Measurements from ENCODE around the gene CUL5. TPM values are rescaled to one million over a fixed set of nuclear protein-coding genes. Genes with fewer than 3 reads are reported as not detected.

CUL5 gene
- total RNA-seq, 1 experiment from 2014 or later: 37.7 TPM

GRCh38 chr11:107988397-107989158 is 20.1 kb upstream of the CUL5 start:
- Histone ChIP-seq H3K4me1 (ENCODE audit: insufficient read depth, low read length) (peaks cover 6% of the 10 kb centered on the region; the same call in 1 of the 2 replicates), H2AFZ (ENCODE audit: low read length) (no peak overlapping the region), H2BK5ac (ENCODE audit: insufficient read length, low read length) (no peak overlapping the region), H3K27me3 (ENCODE audit: insufficient read depth, low read length) (no peaks in the 10 kb centered on the region), H3K14ac (ENCODE audit: insufficient read depth, low read length) (no peak overlapping the region), H2BK15ac (ENCODE audit: low read depth, low read length) (no peak overlapping the region), H3K23me2 (ENCODE audit: insufficient read length, low read depth, low read length, poor library complexity, severe bottlenecking) (peaks cover 2% of the 10 kb centered on the region), H3K4me2 (ENCODE audit: insufficient read depth, insufficient read length, low read length) (no peak overlapping the region), H3K79me2 (ENCODE audit: insufficient read depth, low read length) (no peaks in the 10 kb centered on the region), H4K91ac (ENCODE audit: insufficient read length, low read depth, low read length) (no peak overlapping the region), H3K9ac (ENCODE audit: extremely low read depth, insufficient read length, low read length) (no peak overlapping the region), H3T11ph (ENCODE audit: low read length) (no peak overlapping the region), H3K56ac (ENCODE audit: insufficient read length, low read depth, low read length) (no peak overlapping the region), H4K8ac (replicated peaks; ENCODE audit: insufficient read length, low read depth, low read length) (no peak overlapping the region), H2BK120ac (ENCODE audit: low read depth, low read length, poor library complexity, severe bottlenecking) (no peak overlapping the region), H3K23ac (ENCODE audit: insufficient read length, low read depth, low read length) (no peak overlapping the region), H2BK20ac (ENCODE audit: low read depth, low read length, poor library complexity, severe bottlenecking) (no peak overlapping the region), H3K79me1 (ENCODE audit: insufficient read depth, low read depth, low read length, poor library complexity, severe bottlenecking) (no peaks in the 10 kb centered on the region), H2AK5ac (ENCODE audit: insufficient read length, low read length) (no peak overlapping the region), H3K27ac (ENCODE audit: insufficient read length, low read depth, low read length) (no peak overlapping the region), H3K18ac (ENCODE audit: insufficient read length, low read depth, low read length) (no peak overlapping the region), H3K9me3 (ENCODE audit: control insufficient read depth, low read depth, low read length) (no peaks in the 10 kb centered on the region), H3K4ac (ENCODE audit: low read depth, low read length) (no peak overlapping the region), H2BK12ac (ENCODE audit: insufficient read length, low read depth, low read length) (no peak overlapping the region), H4K20me1 (ENCODE audit: control insufficient read depth, insufficient read depth, insufficient read length) (no peaks in the 10 kb centered on the region), H4K5ac (ENCODE audit: insufficient read length, low read depth, low read length) (no peak overlapping the region)
- DNase-seq: no peak
- Mint-ChIP-seq H3K4me3 (no peak overlapping the region), H3K27me3 (ENCODE audit: low read depth) (no peaks in the 10 kb centered on the region), H3K27ac (no peak overlapping the region), H3K36me3 (ENCODE audit: insufficient read depth in 1 of 3, low read depth in 3 of 3) (no peaks in the 10 kb centered on the region), H3K4me1 (peaks cover 16 to 18% of the 10 kb centered on the region in 2 experiments), H3K9me3 (no peaks in the 10 kb centered on the region; a peak in 1 of 5 replicates)
- TF ChIP-seq, protein P1, sequence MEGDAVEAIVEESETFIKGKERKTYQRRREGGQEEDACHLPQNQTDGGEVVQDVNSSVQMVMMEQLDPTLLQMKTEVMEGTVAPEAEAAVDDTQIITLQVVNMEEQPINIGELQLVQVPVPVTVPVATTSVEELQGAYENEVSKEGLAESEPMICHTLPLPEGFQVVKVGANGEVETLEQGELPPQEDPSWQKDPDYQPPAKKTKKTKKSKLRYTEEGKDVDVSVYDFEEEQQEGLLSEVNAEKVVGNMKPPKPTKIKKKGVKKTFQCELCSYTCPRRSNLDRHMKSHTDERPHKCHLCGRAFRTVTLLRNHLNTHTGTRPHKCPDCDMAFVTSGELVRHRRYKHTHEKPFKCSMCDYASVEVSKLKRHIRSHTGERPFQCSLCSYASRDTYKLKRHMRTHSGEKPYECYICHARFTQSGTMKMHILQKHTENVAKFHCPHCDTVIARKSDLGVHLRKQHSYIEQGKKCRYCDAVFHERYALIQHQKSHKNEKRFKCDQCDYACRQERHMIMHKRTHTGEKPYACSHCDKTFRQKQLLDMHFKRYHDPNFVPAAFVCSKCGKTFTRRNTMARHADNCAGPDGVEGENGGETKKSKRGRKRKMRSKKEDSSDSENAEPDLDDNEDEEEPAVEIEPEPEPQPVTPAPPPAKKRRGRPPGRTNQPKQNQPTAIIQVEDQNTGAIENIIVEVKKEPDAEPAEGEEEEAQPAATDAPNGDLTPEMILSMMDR (conservative IDR thresholded peaks at IDR 0.05): no peak
- no CpG with 5 or more reads among the region's 5 CpGs for WGBS (ENCODE audit: extremely low coverage, insufficient read length, low lambda C conversion rate)
